Osteoblast (primary cell): Measurements from ENCODE around the gene LIN7C. TPM values are rescaled to one million over a fixed set of nuclear protein-coding genes. Genes with fewer than 3 reads are reported as not detected.
"Not testable (repeated sequence)": the region's sequence is repeated elsewhere in the genome, so short reads cannot be mapped to it uniquely, and the experiment has no call there.

ENCODE experiments used
- DNase-seq: peaks from one replicate; pipeline ENCODE4 v3.0.0; 2011; ENCODE audit warnings: low spot score, mixed read lengths; ENCODE audit not compliant: insufficient read length; ENCODE audit errors: missing footprints
- H2AFZ ChIP-seq: 2 replicates; pipeline ENCODE4 v1.6.0; 2011; ENCODE audit warnings: mild to moderate bottlenecking, low read length
- H3K27ac ChIP-seq: 2 replicates; pipeline ENCODE4 v1.5.1; 2011; ENCODE audit warnings: mild to moderate bottlenecking, low read depth, low read length, moderate library complexity
- H3K27me3 ChIP-seq: 2 replicates; pipeline ENCODE4 v1.6.0; 2012; ENCODE audit warnings: mild to moderate bottlenecking, control low read depth, inconsistent platforms, low read length, moderate library complexity; ENCODE audit not compliant: insufficient read depth
- H3K36me3 ChIP-seq: 2 replicates; pipeline ENCODE4 v1.5.1; 2011; ENCODE audit warnings: mild to moderate bottlenecking, low read length, control low read depth, moderate library complexity; ENCODE audit not compliant: insufficient read depth
- H3K4me1 ChIP-seq: 2 replicates; pipeline ENCODE4 v1.5.1; 2011; ENCODE audit warnings: mild to moderate bottlenecking, low read length, control low read depth, moderate library complexity; ENCODE audit not compliant: insufficient read depth
- H3K4me2 ChIP-seq: 2 replicates; pipeline ENCODE4 v1.6.0; 2011; ENCODE audit warnings: mild to moderate bottlenecking, low read length; ENCODE audit not compliant: insufficient read depth
- H3K4me3 ChIP-seq: fragments of 200-600 bp; sonication (generic); 3 replicates; pipeline ENCODE4 v1.5.1; 2012; ENCODE audit warnings: mild to moderate bottlenecking, low read length, inconsistent platforms; ENCODE audit not compliant: insufficient read depth
- H3K79me2 ChIP-seq: 2 replicates; pipeline ENCODE4 v1.6.0; 2012; ENCODE audit warnings: mild to moderate bottlenecking, low read length, control low read depth, inconsistent platforms; ENCODE audit not compliant: insufficient read depth
- H3K9me3 ChIP-seq: 2 replicates; pipeline ENCODE4 v1.5.1; 2011; ENCODE audit warnings: low read depth, low read length, control low read depth
- H4K20me1 ChIP-seq: 2 replicates; pipeline ENCODE4 v1.6.0; 2012; ENCODE audit warnings: mild to moderate bottlenecking, low read length, control low read depth; ENCODE audit not compliant: insufficient read depth
- total RNA-seq: library from RNA; depleted of rRNA; stranded (reverse); fragments of >200 nt; gene quantifications from 2 replicates; pipeline ENCODE4 v1.2.3, GENCODE V29; 2012
- TF ChIP-seq, protein P1 (sequence below): IDR thresholded peaks from 2 replicates; pipeline ENCODE4 v1.5.1; 2011; ENCODE audit warnings: mild to moderate bottlenecking, low read depth, low read length, moderate library complexity; ENCODE audit errors: extremely low read depth

Gene LIN7C
- total RNA-seq, 1 donor: 69.5 TPM

DNA sequence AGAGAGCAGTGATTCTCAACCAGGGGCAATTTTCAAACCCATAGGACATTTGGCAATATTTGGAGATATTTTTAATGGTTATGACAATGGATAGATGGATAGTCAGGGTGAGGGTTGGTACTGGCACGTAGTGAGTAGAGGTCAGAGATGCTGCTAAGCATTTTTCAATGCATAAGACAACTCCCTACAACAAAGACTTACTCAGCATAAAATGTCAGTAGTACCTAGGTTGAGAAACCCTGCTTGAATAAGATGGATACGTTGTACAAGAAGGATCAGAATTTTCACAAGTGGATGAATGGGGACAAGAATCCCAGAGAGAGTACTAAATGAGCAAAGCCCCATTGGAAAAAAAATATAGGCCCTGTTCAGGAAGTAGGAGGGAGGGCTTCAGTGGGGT, 11.9 kb upstream of the LIN7C start:
- Histone ChIP-seq H3K4me3 (no peak overlapping the region), H3K4me2 (no peak overlapping the region), H3K4me1 (peaks cover 12% of the 10 kb centered on the region), H3K9me3 (no peaks in the 10 kb centered on the region), H3K27ac (no peak overlapping the region), H3K79me2 (no peaks in the 10 kb centered on the region), H4K20me1 (no peaks in the 10 kb centered on the region), H3K36me3 (no peaks in the 10 kb centered on the region), H2AFZ (no peak overlapping the region), H3K27me3 (no peaks in the 10 kb centered on the region)
- TF ChIP-seq, protein P1, sequence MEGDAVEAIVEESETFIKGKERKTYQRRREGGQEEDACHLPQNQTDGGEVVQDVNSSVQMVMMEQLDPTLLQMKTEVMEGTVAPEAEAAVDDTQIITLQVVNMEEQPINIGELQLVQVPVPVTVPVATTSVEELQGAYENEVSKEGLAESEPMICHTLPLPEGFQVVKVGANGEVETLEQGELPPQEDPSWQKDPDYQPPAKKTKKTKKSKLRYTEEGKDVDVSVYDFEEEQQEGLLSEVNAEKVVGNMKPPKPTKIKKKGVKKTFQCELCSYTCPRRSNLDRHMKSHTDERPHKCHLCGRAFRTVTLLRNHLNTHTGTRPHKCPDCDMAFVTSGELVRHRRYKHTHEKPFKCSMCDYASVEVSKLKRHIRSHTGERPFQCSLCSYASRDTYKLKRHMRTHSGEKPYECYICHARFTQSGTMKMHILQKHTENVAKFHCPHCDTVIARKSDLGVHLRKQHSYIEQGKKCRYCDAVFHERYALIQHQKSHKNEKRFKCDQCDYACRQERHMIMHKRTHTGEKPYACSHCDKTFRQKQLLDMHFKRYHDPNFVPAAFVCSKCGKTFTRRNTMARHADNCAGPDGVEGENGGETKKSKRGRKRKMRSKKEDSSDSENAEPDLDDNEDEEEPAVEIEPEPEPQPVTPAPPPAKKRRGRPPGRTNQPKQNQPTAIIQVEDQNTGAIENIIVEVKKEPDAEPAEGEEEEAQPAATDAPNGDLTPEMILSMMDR: no peak
- no peak for DNase-seq

DNA sequence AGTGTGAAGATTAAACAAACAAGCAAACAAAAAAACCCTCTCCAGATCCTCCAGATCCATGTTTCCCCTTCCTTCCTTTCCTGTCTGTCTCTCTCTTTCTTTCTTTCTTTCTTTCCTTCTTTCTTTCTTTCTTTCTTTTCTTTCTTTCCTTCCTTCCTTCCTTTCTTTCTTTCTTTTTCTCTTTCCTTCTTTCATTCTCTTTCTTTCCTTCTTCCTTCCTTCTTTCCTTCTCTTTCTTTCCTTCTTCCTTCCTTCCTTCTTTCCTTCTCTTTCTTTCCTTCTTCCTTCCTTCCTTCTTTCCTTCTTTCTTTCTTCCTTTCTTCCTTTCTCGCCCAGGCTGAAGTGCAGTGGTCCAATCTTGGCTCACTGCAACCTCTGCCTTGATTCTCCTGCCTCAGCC, 10.9 kb upstream of the LIN7C start:
- not testable (repeated sequence) for H2AFZ ChIP-seq, H3K4me2 ChIP-seq, H3K79me2 ChIP-seq, H3K36me3 ChIP-seq, H4K20me1 ChIP-seq, H3K27ac ChIP-seq, H3K9me3 ChIP-seq, H3K27me3 ChIP-seq, H3K4me3 ChIP-seq, DNase-seq
- H3K4me1 ChIP-seq: peaks cover 11% of the 10 kb centered on the region

DNA sequence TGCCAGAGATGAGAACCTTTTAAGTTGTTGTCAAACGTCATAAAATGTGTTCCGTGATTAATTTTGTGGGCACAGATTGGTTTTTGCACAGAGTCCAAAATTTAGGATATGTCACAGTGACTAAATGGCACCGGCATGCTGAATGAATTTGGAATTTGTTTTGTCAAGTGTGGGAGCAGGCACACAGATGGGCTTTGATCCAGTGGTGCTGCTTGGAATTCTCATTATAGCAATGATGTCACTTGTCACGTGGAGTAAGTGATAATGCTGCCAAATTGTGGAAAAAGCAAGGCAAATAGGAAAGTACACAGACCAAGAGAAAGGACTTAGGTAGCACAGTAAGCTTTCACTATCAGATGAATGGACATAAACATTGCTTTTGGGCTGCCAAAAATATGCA, 8.0 kb upstream of the LIN7C start:
- H3K27me3 ChIP-seq: no peaks in the 10 kb centered on the region
- H3K4me3 ChIP-seq: peak overlapping the region; percentile 12
- DNase-seq: peak; percentile 56
- no peaks in the 10 kb centered on the region for H3K36me3 ChIP-seq
- no peaks in the 10 kb centered on the region for H3K9me3 ChIP-seq
- H3K79me2 ChIP-seq: no peaks in the 10 kb centered on the region
- peak overlapping the region; percentile 62 for H3K4me2 ChIP-seq
- no peaks in the 10 kb centered on the region for H4K20me1 ChIP-seq
- H3K4me1 ChIP-seq: peaks cover 7% of the 10 kb centered on the region
- no peak overlapping the region for H2AFZ ChIP-seq
- H3K27ac ChIP-seq: peak overlapping the region; percentile 80
- TF ChIP-seq, protein P1: no peak

DNA sequence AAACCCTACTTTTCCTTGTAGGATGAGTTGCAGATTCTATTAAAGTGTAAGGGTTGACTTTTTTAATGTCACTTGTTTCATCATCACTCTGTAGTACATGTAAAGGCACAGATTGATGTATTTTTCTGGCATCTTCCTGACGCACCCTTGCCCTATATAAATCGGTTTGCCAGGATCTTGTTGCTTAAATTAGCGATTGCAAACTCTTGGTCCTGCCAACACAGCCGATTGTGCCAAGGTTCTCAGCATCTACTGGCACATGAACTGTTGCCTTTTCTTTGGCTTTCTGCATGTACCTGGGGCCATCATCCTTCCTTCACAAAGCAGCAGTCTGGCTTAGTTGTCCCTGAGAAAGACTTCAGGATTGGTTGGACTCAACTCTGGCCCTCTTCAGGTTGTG, 7.5 kb upstream of the LIN7C start:
- Histone ChIP-seq H2AFZ (no peak overlapping the region), H3K79me2 (no peaks in the 10 kb centered on the region), H4K20me1 (no peaks in the 10 kb centered on the region), H3K27me3 (no peaks in the 10 kb centered on the region), H3K9me3 (no peaks in the 10 kb centered on the region), H3K4me2 (peak overlapping the region; percentile 62), H3K27ac (peak overlapping the region; percentile 80), H3K4me1 (peaks cover 7% of the 10 kb centered on the region), H3K36me3 (no peaks in the 10 kb centered on the region), H3K4me3 (no peak overlapping the region)
- DNase-seq: peak; percentile 38
- TF ChIP-seq, protein P1: no peak
